GM12878 (cell line): Measurements from ENCODE around the gene HAP1.

Experiments used
- ATF7 ChIP-seq: fragments of 450-650 bp; IDR thresholded peaks from 2 replicates; pipeline ENCODE4 v1.6.1; 2016; ENCODE audit warnings: low read depth, mild to moderate bottlenecking
- BACH1 ChIP-seq: fragments of 450-650 bp; IDR thresholded peaks from 2 replicates; pipeline ENCODE4 v1.6.1; 2017; ENCODE audit warnings: mild to moderate bottlenecking, borderline replicate concordance
- CHD2 ChIP-seq: IDR thresholded peaks from 2 replicates; pipeline ENCODE4 v1.6.1; 2011; ENCODE audit warnings: low read depth, low read length, improper control_type of control experiment, borderline replicate concordance
- EZH2 ChIP-seq: IDR thresholded peaks from 2 replicates; pipeline ENCODE4 v1.6.1; 2012; ENCODE audit warnings: low read depth, mild to moderate bottlenecking, control low read depth, inconsistent platforms, low read length, borderline replicate concordance; ENCODE audit not compliant: control insufficient read depth
- GABPA ChIP-seq: IDR thresholded peaks from 2 replicates; pipeline ENCODE4 v1.6.1; 2014; ENCODE audit warnings: antibody characterized with exemption, low read depth, mild to moderate bottlenecking, inconsistent platforms
- HDAC6 ChIP-seq: fragments of 200-600 bp; sonication (generic); IDR thresholded peaks from one replicate; pipeline ENCODE4 v1.8.0; 2017; ENCODE audit warnings: antibody characterized with exemption; ENCODE audit not compliant: unreplicated experiment
- JUNB ChIP-seq: IDR thresholded peaks from 2 replicates; pipeline ENCODE4 v1.6.1; 2016; ENCODE audit warnings: antibody characterized with exemption, mild to moderate bottlenecking
- NR2F1 ChIP-seq: fragments of 450-650 bp; conservative IDR thresholded peaks from 2 replicates; pipeline ENCODE4 v1.6.1; 2017; ENCODE audit warnings: mild to moderate bottlenecking
- POLR2A ChIP-seq: IDR thresholded peaks from 2 replicates; pipeline ENCODE4 v1.6.1; 2011; ENCODE audit warnings: low read depth, mild to moderate bottlenecking, low read length
- SP1 ChIP-seq: IDR thresholded peaks from one replicate; pipeline ENCODE4 v1.6.1; 2011; ENCODE audit warnings: low read depth, low read length
- YY1 ChIP-seq: IDR thresholded peaks from 2 replicates; pipeline ENCODE4 v1.6.1; 2011; ENCODE audit warnings: low read depth, mild to moderate bottlenecking, low read length
- TF ChIP-seq, protein P1 (sequence below): fragments of 450-650 bp; IDR thresholded peaks from 2 replicates; pipeline ENCODE4 v1.6.1; 2017; ENCODE audit warnings: mild to moderate bottlenecking
- TF ChIP-seq, protein P2 (sequence below): fragments of 450-650 bp; IDR thresholded peaks from 2 replicates; pipeline ENCODE4 v1.6.1; 2017; ENCODE audit warnings: mild to moderate bottlenecking, moderate library complexity
- TF ChIP-seq, protein P3 (sequence below), 3 experiments: IDR thresholded peaks in 2 of 3; conservative IDR thresholded peaks in 1 of 3; 2 replicates each; pipeline ENCODE4 v1.5.1; 2011; ENCODE audit warnings: low read depth in 3 of 3, low read length in 3 of 3, mild to moderate bottlenecking in 3 of 3, control low read depth in 2 of 3, moderate library complexity in 2 of 3, inconsistent platforms in 1 of 3, mixed read lengths in 1 of 3; ENCODE audit not compliant: control insufficient read depth in 2 of 3, insufficient read depth in 1 of 3; ENCODE audit errors: extremely low read depth in 1 of 3

DNA sequence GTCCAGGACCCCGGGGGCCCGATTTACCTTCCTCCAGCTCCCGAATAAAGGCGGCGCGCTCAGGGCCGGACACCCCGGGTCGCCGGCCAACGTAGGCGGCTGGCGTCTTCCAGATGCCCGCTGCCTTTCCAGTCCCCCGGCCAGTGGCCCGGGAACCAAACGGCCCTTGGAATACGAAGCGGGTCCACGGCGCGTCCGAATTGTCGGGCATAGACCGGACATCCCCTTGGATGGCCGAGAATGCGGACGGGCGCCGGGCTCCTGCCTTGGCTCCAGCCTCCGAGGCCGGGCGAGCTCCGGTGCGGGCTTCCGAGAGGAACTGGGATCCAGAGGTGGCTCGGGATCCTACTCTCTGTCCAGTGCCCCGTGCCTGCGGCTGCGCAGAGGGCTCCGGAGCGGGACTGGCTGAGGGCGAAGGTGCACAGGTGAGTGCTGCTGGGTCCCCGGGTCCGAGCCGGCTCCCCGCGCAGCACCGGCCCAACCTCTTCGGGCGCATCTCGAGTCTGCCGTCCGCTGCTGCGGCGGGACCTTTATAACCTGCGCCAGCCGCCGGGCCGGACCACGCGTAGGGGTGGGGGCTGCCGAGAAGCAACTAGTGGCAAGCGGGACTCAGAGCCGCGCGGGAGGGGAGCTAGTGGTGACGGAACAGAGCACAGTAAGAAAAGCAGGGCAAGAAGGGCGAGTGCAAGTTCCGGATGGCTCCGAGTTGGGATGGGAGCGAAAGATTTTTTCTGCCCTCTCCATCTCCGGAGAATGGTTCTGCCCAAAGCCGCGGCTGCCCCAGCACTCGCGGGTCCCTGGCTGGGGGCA, at the start of gene HAP1:
- peak; percentile 52; the same call in 1 of the 2 replicates for TF ChIP-seq POLR2A
- TF ChIP-seq, protein P1, sequence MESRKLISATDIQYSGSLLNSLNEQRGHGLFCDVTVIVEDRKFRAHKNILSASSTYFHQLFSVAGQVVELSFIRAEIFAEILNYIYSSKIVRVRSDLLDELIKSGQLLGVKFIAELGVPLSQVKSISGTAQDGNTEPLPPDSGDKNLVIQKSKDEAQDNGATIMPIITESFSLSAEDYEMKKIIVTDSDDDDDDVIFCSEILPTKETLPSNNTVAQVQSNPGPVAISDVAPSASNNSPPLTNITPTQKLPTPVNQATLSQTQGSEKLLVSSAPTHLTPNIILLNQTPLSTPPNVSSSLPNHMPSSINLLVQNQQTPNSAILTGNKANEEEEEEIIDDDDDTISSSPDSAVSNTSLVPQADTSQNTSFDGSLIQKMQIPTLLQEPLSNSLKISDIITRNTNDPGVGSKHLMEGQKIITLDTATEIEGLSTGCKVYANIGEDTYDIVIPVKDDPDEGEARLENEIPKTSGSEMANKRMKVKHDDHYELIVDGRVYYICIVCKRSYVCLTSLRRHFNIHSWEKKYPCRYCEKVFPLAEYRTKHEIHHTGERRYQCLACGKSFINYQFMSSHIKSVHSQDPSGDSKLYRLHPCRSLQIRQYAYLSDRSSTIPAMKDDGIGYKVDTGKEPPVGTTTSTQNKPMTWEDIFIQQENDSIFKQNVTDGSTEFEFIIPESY, result no peak
- TF ChIP-seq GABPA, result no peak
- TF ChIP-seq, protein P2, sequence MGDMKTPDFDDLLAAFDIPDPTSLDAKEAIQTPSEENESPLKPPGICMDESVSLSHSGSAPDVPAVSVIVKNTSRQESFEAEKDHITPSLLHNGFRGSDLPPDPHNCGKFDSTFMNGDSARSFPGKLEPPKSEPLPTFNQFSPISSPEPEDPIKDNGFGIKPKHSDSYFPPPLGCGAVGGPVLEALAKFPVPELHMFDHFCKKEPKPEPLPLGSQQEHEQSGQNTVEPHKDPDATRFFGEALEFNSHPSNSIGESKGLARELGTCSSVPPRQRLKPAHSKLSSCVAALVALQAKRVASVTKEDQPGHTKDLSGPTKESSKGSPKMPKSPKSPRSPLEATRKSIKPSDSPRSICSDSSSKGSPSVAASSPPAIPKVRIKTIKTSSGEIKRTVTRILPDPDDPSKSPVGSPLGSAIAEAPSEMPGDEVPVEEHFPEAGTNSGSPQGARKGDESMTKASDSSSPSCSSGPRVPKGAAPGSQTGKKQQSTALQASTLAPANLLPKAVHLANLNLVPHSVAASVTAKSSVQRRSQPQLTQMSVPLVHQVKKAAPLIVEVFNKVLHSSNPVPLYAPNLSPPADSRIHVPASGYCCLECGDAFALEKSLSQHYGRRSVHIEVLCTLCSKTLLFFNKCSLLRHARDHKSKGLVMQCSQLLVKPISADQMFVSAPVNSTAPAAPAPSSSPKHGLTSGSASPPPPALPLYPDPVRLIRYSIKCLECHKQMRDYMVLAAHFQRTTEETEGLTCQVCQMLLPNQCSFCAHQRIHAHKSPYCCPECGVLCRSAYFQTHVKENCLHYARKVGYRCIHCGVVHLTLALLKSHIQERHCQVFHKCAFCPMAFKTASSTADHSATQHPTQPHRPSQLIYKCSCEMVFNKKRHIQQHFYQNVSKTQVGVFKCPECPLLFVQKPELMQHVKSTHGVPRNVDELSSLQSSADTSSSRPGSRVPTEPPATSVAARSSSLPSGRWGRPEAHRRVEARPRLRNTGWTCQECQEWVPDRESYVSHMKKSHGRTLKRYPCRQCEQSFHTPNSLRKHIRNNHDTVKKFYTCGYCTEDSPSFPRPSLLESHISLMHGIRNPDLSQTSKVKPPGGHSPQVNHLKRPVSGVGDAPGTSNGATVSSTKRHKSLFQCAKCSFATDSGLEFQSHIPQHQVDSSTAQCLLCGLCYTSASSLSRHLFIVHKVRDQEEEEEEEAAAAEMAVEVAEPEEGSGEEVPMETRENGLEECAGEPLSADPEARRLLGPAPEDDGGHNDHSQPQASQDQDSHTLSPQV, result no peak
- no peak for TF ChIP-seq JUNB
- TF ChIP-seq YY1, result no peak
- TF ChIP-seq EZH2, result no peak
- no peak for TF ChIP-seq HDAC6
- no peak for TF ChIP-seq CHD2
- TF ChIP-seq, protein P3, sequence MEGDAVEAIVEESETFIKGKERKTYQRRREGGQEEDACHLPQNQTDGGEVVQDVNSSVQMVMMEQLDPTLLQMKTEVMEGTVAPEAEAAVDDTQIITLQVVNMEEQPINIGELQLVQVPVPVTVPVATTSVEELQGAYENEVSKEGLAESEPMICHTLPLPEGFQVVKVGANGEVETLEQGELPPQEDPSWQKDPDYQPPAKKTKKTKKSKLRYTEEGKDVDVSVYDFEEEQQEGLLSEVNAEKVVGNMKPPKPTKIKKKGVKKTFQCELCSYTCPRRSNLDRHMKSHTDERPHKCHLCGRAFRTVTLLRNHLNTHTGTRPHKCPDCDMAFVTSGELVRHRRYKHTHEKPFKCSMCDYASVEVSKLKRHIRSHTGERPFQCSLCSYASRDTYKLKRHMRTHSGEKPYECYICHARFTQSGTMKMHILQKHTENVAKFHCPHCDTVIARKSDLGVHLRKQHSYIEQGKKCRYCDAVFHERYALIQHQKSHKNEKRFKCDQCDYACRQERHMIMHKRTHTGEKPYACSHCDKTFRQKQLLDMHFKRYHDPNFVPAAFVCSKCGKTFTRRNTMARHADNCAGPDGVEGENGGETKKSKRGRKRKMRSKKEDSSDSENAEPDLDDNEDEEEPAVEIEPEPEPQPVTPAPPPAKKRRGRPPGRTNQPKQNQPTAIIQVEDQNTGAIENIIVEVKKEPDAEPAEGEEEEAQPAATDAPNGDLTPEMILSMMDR (IDR thresholded peaks at IDR 0.05 in 2 of 3, conservative IDR thresholded peaks at IDR 0.05 in 1 of 3; ENCODE audit: control insufficient read depth in 2 of 3, extremely low read depth in 1 of 3, insufficient read depth in 1 of 3, low read depth in 3 of 3, low read length in 3 of 3), result no peak
- no peak for TF ChIP-seq ATF7
- TF ChIP-seq NR2F1, result no peak
- no peak for TF ChIP-seq BACH1
- no peak for TF ChIP-seq SP1
